Testis (tissue), 3 donors: Measurements from ENCODE around the gene CAMKK2. TPM values are rescaled to one million over a fixed set of nuclear protein-coding genes. Genes with fewer than 3 reads are reported as not detected.

ENCODE experiments used
- DNase-seq: peaks from one replicate; pipeline ENCODE4 v3.0.0-alpha.2; 2019
- H3K27ac ChIP-seq, 2 donors: fragments of 200-600 bp; sonication (generic); one replicate each; pipeline ENCODE4 v1.5.1; 2019
- H3K27me3 ChIP-seq: fragments of 200-600 bp; sonication (generic); one replicate; pipeline ENCODE4 v1.5.1; 2019
- H3K36me3 ChIP-seq: fragments of 200-600 bp; sonication (generic); one replicate; pipeline ENCODE4 v1.5.1; 2017; ENCODE audit warnings: low read depth; ENCODE audit errors: missing control alignments
- H3K4me1 ChIP-seq: fragments of 200-600 bp; sonication (generic); one replicate; pipeline ENCODE4 v1.5.1; 2019
- H3K4me3 ChIP-seq, 2 donors: fragments of 200-600 bp; sonication (generic); one replicate each; pipeline ENCODE4 v1.5.1; 2017 to 2019
- H3K9me3 ChIP-seq: fragments of 200-600 bp; sonication (generic); one replicate; pipeline ENCODE4 v1.5.1; 2017
- POLR2A ChIP-seq: fragments of 450-650 bp; IDR thresholded peaks from one replicate; pipeline ENCODE4 v1.6.1; 2017; ENCODE audit warnings: antibody characterized with exemption, mild to moderate bottlenecking, moderate library complexity
- WGBS, 2 donors: methylation state at CpG; one replicate each; pipeline ENCODE4 v1.1.5; 2018; 5-methylcytosine and 5-hydroxymethylcytosine counted together
- intact Hi-C: fragments of 100-400 bp; cut with DNase I; formaldehyde crosslinking; loops from one replicate; pipeline ENCODE4 v1.15.1; 2023; ENCODE audit warnings: low total_unique reads
- polyA plus RNA-seq: library from polyadenylated mRNA; stranded (reverse); fragments of 350-450 nt; fragmentation: Illumina TruSeq; extraction: RNeasy Lipid Tissue Mini Kit (QIAGEN cat#74804); gene quantifications from one replicate; pipeline ENCODE4 v1.2.3, GENCODE V29; 2014; ENCODE audit warnings: low read depth, low replicate concordance; ENCODE audit not compliant: insufficient read depth
- total RNA-seq, 2 donors: library from RNA; depleted of rRNA; stranded (reverse); fragments of >200 nt; gene quantifications; one replicate each; pipeline ENCODE4 v1.2.3, GENCODE V29; 2016
- TF ChIP-seq, protein P1 (sequence below), 3 experiments: fragments of 450-650 bp in 2 of 3; fragments of 200-600 bp in 1 of 3; sonication (generic) in 1 of 3; IDR thresholded peaks; one replicate each; pipeline ENCODE4 v1.5.1; 2016 to 2019; ENCODE audit warnings: antibody characterized with exemption in 3 of 3, mild to moderate bottlenecking in 2 of 3, moderate library complexity in 1 of 3

CAMKK2 gene
- total and polyA plus RNA-seq, 3 donors from 2014 or later, result 17.1 to 22.1 (median 21.5) TPM

DNA sequence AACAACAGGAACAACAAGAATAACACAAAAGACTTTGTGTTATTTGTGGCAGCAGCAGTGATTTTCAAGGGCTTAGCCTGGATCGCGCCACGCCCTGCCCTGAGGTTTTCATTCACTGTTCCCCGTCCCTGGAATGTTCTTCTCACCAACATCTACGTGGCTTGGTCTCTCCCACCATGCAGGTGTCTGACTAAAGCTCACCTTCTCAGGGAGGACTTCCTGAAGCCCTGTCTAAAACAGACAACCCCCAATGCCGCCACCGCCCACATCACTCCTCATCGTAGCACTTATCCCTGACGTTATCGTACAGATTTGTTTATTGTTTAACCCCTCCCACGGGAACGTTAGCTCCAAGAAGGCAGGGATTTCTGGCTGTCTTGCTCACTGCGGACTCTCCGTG lies 46.1 kb downstream of the CAMKK2 start:
- H3K27ac ChIP-seq, result no peak overlapping the region
- TF ChIP-seq, protein P1, sequence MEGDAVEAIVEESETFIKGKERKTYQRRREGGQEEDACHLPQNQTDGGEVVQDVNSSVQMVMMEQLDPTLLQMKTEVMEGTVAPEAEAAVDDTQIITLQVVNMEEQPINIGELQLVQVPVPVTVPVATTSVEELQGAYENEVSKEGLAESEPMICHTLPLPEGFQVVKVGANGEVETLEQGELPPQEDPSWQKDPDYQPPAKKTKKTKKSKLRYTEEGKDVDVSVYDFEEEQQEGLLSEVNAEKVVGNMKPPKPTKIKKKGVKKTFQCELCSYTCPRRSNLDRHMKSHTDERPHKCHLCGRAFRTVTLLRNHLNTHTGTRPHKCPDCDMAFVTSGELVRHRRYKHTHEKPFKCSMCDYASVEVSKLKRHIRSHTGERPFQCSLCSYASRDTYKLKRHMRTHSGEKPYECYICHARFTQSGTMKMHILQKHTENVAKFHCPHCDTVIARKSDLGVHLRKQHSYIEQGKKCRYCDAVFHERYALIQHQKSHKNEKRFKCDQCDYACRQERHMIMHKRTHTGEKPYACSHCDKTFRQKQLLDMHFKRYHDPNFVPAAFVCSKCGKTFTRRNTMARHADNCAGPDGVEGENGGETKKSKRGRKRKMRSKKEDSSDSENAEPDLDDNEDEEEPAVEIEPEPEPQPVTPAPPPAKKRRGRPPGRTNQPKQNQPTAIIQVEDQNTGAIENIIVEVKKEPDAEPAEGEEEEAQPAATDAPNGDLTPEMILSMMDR (IDR thresholded peaks at IDR 0.05), result no peak
- no peak for TF ChIP-seq POLR2A
- 78% methylated on average over 14 of the region's 14 CpGs for WGBS, 2 donors
- no peaks in the 10 kb centered on the region for H3K27me3 ChIP-seq
- no peaks in the 10 kb centered on the region for H3K9me3 ChIP-seq
- H3K4me1 ChIP-seq, result no peaks in the 10 kb centered on the region
- no peaks in the 10 kb centered on the region for H3K36me3 ChIP-seq
- intact Hi-C loops, result no loop called here
- no peak overlapping the region for H3K4me3 ChIP-seq
- no peak for DNase-seq

DNA sequence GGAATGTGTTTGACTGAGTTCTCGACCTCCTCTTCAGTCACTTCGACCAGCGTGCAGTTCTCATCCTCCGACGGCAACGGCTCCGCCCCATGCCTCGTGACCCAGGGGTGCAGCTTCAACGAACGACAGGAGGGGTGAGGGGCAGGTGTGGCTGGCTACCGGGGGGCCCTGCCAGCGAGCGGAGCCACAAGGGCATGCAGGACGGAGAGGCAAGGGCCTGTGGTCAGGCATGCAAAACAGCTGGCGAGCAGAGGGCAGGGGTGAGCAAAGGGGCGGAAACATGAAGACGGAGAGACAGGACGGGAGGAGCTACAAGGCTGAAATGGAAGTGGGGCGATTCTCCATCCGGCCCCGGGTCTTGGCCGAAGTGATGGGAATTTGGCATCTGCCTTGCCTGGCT lies 47.9 kb downstream of the CAMKK2 start:
- Histone ChIP-seq H3K27ac (no peak overlapping the region), H3K9me3 (no peaks in the 10 kb centered on the region), H3K27me3 (no peaks in the 10 kb centered on the region), H3K4me3 (no peak overlapping the region), H3K36me3 (no peaks in the 10 kb centered on the region), H3K4me1 (no peaks in the 10 kb centered on the region)
- no peak for DNase-seq
- WGBS, 2 donors, result 90 to 91% methylated on average over 22 of the region's 22 CpGs
- intact Hi-C loops, result no loop called here
- TF ChIP-seq, protein P1 (IDR thresholded peaks at IDR 0.05), result no peak
- no peak for TF ChIP-seq POLR2A

DNA sequence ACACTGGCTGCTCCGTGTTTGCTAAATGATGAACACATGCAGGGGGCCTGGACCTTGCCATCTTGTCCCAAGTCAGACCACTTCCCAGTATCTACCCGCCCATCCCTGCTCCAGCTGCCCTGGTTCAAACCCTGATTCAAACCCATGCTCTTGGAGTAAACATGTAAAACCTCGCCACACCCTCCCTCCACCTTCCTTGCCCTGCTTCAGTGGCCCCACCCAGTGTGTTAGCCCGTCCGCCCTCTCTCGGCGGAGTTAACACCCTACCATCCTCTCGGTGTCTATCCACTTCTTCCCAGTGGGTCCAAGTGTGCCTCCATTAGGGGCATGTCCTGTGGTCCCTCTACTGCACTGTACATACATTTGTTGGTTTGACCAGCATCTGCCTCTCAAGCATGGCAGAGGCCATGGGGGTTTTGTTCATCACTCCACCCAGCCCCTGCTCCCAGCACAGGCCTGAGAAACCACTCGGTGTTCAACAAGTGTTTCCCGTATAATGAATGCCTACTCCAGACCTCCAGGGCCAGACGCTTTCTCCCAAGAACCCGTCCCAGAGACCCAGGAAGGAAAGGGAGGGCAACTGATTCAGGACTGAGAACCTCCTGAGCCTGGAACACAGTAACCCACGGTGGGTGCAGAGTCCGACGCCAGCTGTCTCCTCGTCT lies 49.5 kb downstream of the CAMKK2 start:
- H3K27ac ChIP-seq, result no peak overlapping the region
- DNase-seq, result no peak
- WGBS, 2 donors, result 92 to 95% methylated on average over 16 of the region's 16 CpGs
- no peaks in the 10 kb centered on the region for H3K36me3 ChIP-seq
- no peaks in the 10 kb centered on the region for H3K4me1 ChIP-seq
- intact Hi-C loops, result no loop called here
- no peak for TF ChIP-seq POLR2A
- TF ChIP-seq, protein P1 (IDR thresholded peaks at IDR 0.05), result no peak
- no peaks in the 10 kb centered on the region for H3K9me3 ChIP-seq
- no peak overlapping the region for H3K4me3 ChIP-seq
- no peaks in the 10 kb centered on the region for H3K27me3 ChIP-seq

DNA sequence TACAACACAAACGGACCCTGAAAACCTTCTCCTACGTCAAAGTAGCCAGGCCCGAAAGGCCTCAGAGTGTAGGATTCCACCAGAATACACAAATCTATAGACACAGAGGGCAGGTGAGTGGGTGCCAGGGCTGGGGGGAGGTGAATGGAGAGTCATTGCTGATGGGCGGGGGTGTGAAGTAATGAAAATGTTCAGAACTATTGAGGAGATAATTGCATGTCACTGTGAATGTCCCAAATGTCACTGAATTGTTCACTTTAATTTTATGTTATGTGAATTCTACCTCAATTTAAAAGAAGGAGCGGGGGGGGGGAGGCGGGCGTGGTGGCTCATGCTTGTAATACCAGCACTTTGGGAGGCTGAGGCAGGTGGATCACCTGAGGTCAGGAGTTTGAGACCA lies 50.6 kb downstream of the CAMKK2 start:
- intact Hi-C loops, result no loop called here
- WGBS, 2 donors, result 83 to 88% methylated on average over 7 of the region's 7 CpGs
- no peaks in the 10 kb centered on the region for H3K36me3 ChIP-seq

More for the DNA sequence above, 50.6 kb downstream of the CAMKK2 start:
- H3K27me3 ChIP-seq, result no peaks in the 10 kb centered on the region
- no peaks in the 10 kb centered on the region for H3K9me3 ChIP-seq
- TF ChIP-seq, protein P1 (IDR thresholded peaks at IDR 0.05), result no peak
- no peak overlapping the region for H3K27ac ChIP-seq
- H3K4me3 ChIP-seq, result no peak overlapping the region
- DNase-seq, result no peak
- peaks cover 6% of the 10 kb centered on the region for H3K4me1 ChIP-seq
